Measurements from ENCODE around the gene DENND6B. TPM values are rescaled to one million over a fixed set of nuclear protein-coding genes. Genes with fewer than 3 reads are reported as not detected.

The DENND6B gene
- total and polyA plus RNA-seq, 2 of the 13 experiments (the other 11 are each of a cell fraction or from before 2014, with no cell fraction given), result 0.95 to 3.8 TPM

DNA sequence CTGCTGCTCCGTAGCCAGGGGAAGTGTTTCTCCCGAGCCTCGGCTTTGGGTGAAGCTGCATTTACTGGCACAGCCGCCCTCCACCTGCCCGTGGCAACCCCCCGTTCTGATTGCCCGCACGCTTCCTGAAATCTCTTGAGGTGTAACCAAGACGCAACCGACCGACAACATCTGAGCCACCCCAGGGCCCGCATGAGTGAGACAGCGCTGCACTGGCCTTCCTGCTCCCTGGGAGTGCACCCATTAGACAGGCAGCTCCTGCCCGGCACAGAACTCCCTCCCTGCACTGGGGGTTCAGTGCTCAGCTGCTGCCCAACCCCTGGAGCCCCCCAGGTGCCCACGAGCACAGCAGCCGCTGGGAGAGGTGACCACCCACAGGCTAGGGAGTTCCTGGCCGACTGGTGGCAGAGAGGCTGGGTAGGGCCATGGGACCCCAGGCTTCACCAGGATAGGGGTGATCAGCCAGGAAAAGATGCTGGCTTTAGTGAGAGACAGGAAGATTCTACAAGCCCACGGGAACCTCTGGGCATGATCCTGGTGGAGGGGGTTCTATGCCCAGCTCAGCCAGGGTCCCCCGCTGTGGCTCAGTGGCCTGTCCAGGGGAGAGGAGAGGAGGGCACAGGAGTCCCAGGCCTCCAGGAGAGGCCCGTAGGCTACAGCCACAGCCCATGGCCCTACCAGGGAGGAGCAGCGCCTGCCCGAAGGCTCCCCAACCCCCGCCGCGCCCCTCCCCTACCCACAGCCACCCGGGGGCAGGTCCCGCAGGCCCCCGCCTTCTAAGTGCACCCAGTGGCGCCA, 34.0 kb downstream of the DENND6B start (continued):
- TF ChIP-seq, protein P1, sequence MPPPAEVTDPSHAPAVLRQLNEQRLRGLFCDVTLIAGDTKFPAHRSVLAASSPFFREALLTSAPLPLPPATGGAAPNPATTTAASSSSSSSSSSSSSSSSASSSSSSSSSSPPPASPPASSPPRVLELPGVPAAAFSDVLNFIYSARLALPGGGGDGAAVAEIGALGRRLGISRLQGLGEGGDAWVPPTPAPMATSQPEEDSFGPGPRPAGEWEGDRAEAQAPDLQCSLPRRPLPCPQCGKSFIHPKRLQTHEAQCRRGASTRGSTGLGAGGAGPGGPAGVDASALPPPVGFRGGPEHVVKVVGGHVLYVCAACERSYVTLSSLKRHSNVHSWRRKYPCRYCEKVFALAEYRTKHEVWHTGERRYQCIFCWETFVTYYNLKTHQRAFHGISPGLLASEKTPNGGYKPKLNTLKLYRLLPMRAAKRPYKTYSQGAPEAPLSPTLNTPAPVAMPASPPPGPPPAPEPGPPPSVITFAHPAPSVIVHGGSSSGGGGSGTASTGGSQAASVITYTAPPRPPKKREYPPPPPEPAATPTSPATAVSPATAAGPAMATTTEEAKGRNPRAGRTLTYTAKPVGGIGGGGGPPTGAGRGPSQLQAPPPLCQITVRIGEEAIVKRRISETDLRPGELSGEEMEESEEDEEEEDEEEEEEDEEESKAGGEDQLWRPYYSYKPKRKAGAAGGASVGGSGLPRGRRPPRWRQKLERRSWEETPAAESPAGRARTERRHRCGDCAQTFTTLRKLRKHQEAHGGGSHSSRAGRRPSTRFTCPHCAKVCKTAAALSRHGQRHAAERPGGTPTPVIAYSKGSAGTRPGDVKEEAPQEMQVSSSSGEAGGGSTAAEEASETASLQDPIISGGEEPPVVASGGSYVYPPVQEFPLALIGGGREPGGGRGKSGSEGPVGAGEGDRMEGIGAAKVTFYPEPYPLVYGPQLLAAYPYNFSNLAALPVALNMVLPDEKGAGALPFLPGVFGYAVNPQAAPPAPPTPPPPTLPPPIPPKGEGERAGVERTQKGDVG (CRISPR knock-in tag; IDR thresholded peaks at IDR 0.05; ENCODE audit: borderline replicate concordance), result no peak
- no peak for TF ChIP-seq CHD4 (IDR thresholded peaks at IDR 0.05; ENCODE audit: borderline replicate concordance, low read length)
- TF ChIP-seq, protein P2, sequence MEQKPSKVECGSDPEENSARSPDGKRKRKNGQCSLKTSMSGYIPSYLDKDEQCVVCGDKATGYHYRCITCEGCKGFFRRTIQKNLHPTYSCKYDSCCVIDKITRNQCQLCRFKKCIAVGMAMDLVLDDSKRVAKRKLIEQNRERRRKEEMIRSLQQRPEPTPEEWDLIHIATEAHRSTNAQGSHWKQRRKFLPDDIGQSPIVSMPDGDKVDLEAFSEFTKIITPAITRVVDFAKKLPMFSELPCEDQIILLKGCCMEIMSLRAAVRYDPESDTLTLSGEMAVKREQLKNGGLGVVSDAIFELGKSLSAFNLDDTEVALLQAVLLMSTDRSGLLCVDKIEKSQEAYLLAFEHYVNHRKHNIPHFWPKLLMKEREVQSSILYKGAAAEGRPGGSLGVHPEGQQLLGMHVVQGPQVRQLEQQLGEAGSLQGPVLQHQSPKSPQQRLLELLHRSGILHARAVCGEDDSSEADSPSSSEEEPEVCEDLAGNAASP (CRISPR knock-in tag; IDR thresholded peaks at IDR 0.05; ENCODE audit: borderline replicate concordance), result no peak
- no peak for TF ChIP-seq HDAC1 (CRISPR knock-in tag; IDR thresholded peaks at IDR 0.05)
- TF ChIP-seq ZNF616 (CRISPR knock-in tag; IDR thresholded peaks at IDR 0.05; ENCODE audit: low read depth), result no peak
- TF ChIP-seq ZNF572 (CRISPR knock-in tag; IDR thresholded peaks at IDR 0.05), result no peak
- no peak for TF ChIP-seq TARDBP (CRISPR knock-in tag; IDR thresholded peaks at IDR 0.05)

Measured in HepG2 (cell line).